Fibroblast of lung (primary cell): ENCODE data around the gene OTOS. TPM values are rescaled to one million over a fixed set of nuclear protein-coding genes. Genes with fewer than 3 reads are reported as not detected.

Experiments
- DNase-seq, 2 donors: peaks; one replicate each; pipeline versions ENCODE4 v3.0.0 to v3.0.0-alpha.2; 2010; ENCODE audit warnings: low read depth in 2 of 2
- H2AFZ ChIP-seq: 2 replicates; pipeline ENCODE4 v1.5.1; 2012; ENCODE audit warnings: low read length, control low read depth, inconsistent platforms
- H3K27ac ChIP-seq: 2 replicates; pipeline ENCODE4 v1.5.1; 2011; ENCODE audit warnings: low read length, control low read depth; ENCODE audit not compliant: insufficient read depth
- H3K27me3 ChIP-seq: 2 replicates; pipeline ENCODE4 v1.5.1; 2011; ENCODE audit warnings: mild to moderate bottlenecking, low read length; ENCODE audit not compliant: control insufficient read depth, insufficient read depth
- H3K36me3 ChIP-seq: 2 replicates; pipeline ENCODE4 v1.5.1; 2011; ENCODE audit warnings: low read length; ENCODE audit not compliant: control insufficient read depth, insufficient read depth
- H3K4me1 ChIP-seq: 2 replicates; pipeline ENCODE4 v1.5.1; 2011; ENCODE audit warnings: low read length; ENCODE audit not compliant: control insufficient read depth, insufficient read depth; ENCODE audit errors: extremely low read depth
- H3K4me2 ChIP-seq: 2 replicates; pipeline ENCODE4 v1.5.1; 2011; ENCODE audit warnings: low read length, control low read depth; ENCODE audit not compliant: insufficient read depth; ENCODE audit errors: extremely low read depth
- H3K4me3 ChIP-seq, 4 experiments: fragments of 200-600 bp in 1 of 4; sonication (generic) in 1 of 4; replicated peaks in 1 of 4; 2 replicates each; pipeline ENCODE4 v1.5.1; 2011 to 2016; ENCODE audit warnings: low read length in 4 of 4, low read depth in 3 of 4, mild to moderate bottlenecking in 3 of 4, control low read depth in 2 of 4, inconsistent platforms in 1 of 4, mixed read lengths in 1 of 4; ENCODE audit not compliant: insufficient read depth in 1 of 4; ENCODE audit errors: control extremely low read depth in 1 of 4
- H3K79me2 ChIP-seq: 2 replicates; pipeline ENCODE4 v1.5.1; 2012; ENCODE audit warnings: mild to moderate bottlenecking, low read length, inconsistent platforms; ENCODE audit not compliant: control insufficient read depth, insufficient read depth
- H3K9ac ChIP-seq: 2 replicates; pipeline ENCODE4 v1.5.1; 2011; ENCODE audit warnings: mild to moderate bottlenecking, low read length, control low read depth; ENCODE audit not compliant: insufficient read depth
- H3K9me3 ChIP-seq: 2 replicates; pipeline ENCODE4 v1.5.1; 2012; ENCODE audit warnings: low read depth, low read length; ENCODE audit not compliant: control insufficient read depth, insufficient read depth
- H4K20me1 ChIP-seq: 2 replicates; pipeline ENCODE4 v1.5.1; 2011; ENCODE audit warnings: low read length; ENCODE audit not compliant: control insufficient read depth, insufficient read depth; ENCODE audit errors: extremely low read depth
- CTCF ChIP-seq, 2 donors: IDR thresholded peaks in 1 of 2; conservative IDR thresholded peaks in 1 of 2; 1 replicate in 1 of 2; 2 replicates in 1 of 2; pipeline ENCODE4 v1.5.1; 2011 to 2012; ENCODE audit warnings: low read length in 2 of 2, control low read depth in 1 of 2, inconsistent platforms in 1 of 2, low read depth in 1 of 2, mild to moderate bottlenecking in 1 of 2
- EZH2 ChIP-seq: IDR thresholded peaks from 2 replicates; pipeline ENCODE4 v1.5.1; 2012; ENCODE audit warnings: low read length, control low read depth, mild to moderate bottlenecking; ENCODE audit errors: missing control alignments
- polyA plus RNA-seq, 2 donors: library from polyadenylated mRNA; depleted of rRNA in 1 of 2; stranded (reverse) in 1 of 2; unstranded in 1 of 2; fragments of >200 nt; gene quantifications; 2 replicates each; pipeline ENCODE4 v1.2.1, GENCODE V29; 2011 to 2012; ENCODE audit warnings: missing spikeins in 1 of 2
- total RNA-seq: library from RNA; depleted of rRNA; stranded (reverse); fragments of >200 nt; gene quantifications from 2 replicates; pipeline ENCODE4 v1.2.1, GENCODE V29; 2014

OTOS gene
- total and polyA plus RNA-seq, 2 donors (not counting 1 experiment from before 2014, with no cell fraction given), result not detected

- Histone ChIP-seq H3K27ac (no peak overlapping the region), H3K4me3 (no peak overlapping the region), H3K36me3 (no peaks in the 10 kb centered on the region), H3K27me3 (peaks cover 4% of the 10 kb centered on the region), H3K4me1 (no peaks in the 10 kb centered on the region), H2AFZ (no peak overlapping the region), H3K9ac (no peak overlapping the region), H3K79me2 (no peaks in the 10 kb centered on the region), H3K4me2 (no peak overlapping the region), H3K9me3 (no peaks in the 10 kb centered on the region), H4K20me1 (no peaks in the 10 kb centered on the region)
- no peak for DNase-seq
- TF ChIP-seq CTCF (conservative IDR thresholded peaks at IDR 0.05 in 1 of 2, IDR thresholded peaks at IDR 0.05 in 1 of 2; ENCODE audit: low read depth in 1 of 2, low read length in 2 of 2), result no peak
- no peak for TF ChIP-seq EZH2
Observed at GRCh38 chr2:240112914-240113690, 27.4 kb downstream of the OTOS start.

- no peaks in the 10 kb centered on the region for H3K9me3 ChIP-seq
- peaks cover 4% of the 10 kb centered on the region for H3K27me3 ChIP-seq
- H3K4me1 ChIP-seq, result no peaks in the 10 kb centered on the region
- no peak for TF ChIP-seq EZH2
- no peak for TF ChIP-seq CTCF (conservative IDR thresholded peaks at IDR 0.05 in 1 of 2, IDR thresholded peaks at IDR 0.05 in 1 of 2; ENCODE audit: low read depth in 1 of 2, low read length in 2 of 2)
- no peak overlapping the region for H3K9ac ChIP-seq
- no peak overlapping the region for H2AFZ ChIP-seq
- no peaks in the 10 kb centered on the region for H4K20me1 ChIP-seq
- no peaks in the 10 kb centered on the region for H3K36me3 ChIP-seq
- H3K4me3 ChIP-seq, result no peak overlapping the region
- DNase-seq, result peak in 1 of 2 donors; percentile 39
- no peak overlapping the region for H3K4me2 ChIP-seq
- no peaks in the 10 kb centered on the region for H3K79me2 ChIP-seq
- H3K27ac ChIP-seq, result no peak overlapping the region
Observed at GRCh38 chr2:240111253-240111652, 29.2 kb downstream of the OTOS start.

DNA sequence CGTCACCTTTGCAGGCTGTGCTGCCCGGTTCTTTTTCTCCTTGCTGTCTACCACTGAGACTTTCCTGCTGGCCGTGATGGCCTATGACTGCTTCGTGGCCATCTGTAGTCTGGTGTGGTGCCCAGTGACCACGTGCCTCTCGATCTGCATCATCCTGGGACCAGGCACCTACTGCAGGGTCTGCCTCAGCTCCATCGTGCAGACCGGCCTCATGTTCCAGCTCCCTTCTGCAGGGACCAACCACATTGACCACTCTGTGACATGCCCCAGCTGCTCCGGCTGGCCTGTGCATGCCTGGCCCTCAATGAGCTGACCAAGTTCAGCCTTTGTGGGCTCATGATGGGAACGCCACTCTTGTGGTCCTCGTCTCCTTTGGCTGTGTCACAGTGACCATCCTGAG, 31.1 kb downstream of the OTOS start:
- Histone ChIP-seq H3K79me2 (no peaks in the 10 kb centered on the region), H3K27me3 (peaks cover 4% of the 10 kb centered on the region), H3K4me1 (no peaks in the 10 kb centered on the region), H3K36me3 (no peaks in the 10 kb centered on the region), H3K4me3 (no peak overlapping the region), H3K4me2 (no peak overlapping the region), H4K20me1 (no peaks in the 10 kb centered on the region), H2AFZ (no peak overlapping the region), H3K27ac (no peak overlapping the region), H3K9me3 (no peaks in the 10 kb centered on the region), H3K9ac (no peak overlapping the region)
- TF ChIP-seq CTCF (conservative IDR thresholded peaks at IDR 0.05 in 1 of 2, IDR thresholded peaks at IDR 0.05 in 1 of 2; ENCODE audit: low read depth in 1 of 2, low read length in 2 of 2) (no peak), EZH2 (no peak)
- DNase-seq, result no peak
